ENCODE results near the gene NAV2.

Gene NAV2

DNA sequence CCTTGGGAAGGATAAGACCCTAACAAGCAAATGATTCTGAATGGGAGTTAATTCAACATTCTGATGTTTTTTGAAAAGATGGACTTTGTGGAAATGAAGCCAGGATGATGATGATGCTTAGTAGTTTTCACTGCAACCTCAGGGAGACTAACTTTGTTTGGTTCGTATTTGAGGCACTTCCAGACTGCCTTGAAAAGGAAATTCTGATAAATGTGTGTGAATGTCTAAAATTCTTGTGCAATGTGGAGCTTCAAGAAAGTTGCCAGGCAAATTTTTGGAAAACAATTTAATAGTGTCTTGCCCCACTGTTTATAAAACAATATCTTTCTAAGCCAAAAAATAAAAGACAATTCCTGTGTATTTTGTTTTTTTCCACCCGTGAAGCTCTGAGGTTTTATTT lies 11.2 kb upstream of the NAV2 start:
- CTCF ChIA-PET: no interaction called here
- TF ChIP-seq, protein P1, sequence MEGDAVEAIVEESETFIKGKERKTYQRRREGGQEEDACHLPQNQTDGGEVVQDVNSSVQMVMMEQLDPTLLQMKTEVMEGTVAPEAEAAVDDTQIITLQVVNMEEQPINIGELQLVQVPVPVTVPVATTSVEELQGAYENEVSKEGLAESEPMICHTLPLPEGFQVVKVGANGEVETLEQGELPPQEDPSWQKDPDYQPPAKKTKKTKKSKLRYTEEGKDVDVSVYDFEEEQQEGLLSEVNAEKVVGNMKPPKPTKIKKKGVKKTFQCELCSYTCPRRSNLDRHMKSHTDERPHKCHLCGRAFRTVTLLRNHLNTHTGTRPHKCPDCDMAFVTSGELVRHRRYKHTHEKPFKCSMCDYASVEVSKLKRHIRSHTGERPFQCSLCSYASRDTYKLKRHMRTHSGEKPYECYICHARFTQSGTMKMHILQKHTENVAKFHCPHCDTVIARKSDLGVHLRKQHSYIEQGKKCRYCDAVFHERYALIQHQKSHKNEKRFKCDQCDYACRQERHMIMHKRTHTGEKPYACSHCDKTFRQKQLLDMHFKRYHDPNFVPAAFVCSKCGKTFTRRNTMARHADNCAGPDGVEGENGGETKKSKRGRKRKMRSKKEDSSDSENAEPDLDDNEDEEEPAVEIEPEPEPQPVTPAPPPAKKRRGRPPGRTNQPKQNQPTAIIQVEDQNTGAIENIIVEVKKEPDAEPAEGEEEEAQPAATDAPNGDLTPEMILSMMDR (IDR thresholded peaks at IDR 0.05; ENCODE audit: control extremely low read depth, extremely low read depth, low read depth, missing control alignments): no peak
- no peak for DNase-seq (ENCODE audit: extremely low spot score)
- POLR2A ChIA-PET: no interaction called here

DNA sequence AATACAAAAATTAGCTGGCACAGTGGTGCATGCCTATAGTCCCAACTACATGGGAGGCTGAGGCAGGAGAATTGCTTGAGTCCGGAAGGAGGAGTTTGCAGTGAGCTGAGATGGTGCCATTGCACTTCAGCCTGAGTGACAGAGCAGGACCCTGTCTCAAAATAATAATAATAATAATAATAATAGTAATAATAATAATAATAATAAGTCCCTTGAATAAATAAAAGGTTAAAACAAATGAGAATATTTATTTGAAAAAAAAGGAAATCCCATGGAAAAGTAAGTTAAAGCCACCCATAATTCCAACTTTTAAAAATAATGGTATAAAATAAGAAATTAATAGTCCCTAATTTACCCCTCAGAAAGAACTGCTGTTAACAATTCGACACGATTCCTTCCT lies 10.0 kb upstream of the NAV2 start:
- TF ChIP-seq, protein P1 (IDR thresholded peaks at IDR 0.05; ENCODE audit: control extremely low read depth, extremely low read depth, low read depth, missing control alignments): no peak
- DNase-seq (ENCODE audit: extremely low spot score): no peak
- CTCF ChIA-PET: interaction anchor here (1.0 to 1.3 kb wide), 3 partner anchors 16 to 31 kb away, joined by 3 to 4 read pairs (median 3); no protein-coding TSS in a partner anchor
- POLR2A ChIA-PET: no interaction called here

DNA sequence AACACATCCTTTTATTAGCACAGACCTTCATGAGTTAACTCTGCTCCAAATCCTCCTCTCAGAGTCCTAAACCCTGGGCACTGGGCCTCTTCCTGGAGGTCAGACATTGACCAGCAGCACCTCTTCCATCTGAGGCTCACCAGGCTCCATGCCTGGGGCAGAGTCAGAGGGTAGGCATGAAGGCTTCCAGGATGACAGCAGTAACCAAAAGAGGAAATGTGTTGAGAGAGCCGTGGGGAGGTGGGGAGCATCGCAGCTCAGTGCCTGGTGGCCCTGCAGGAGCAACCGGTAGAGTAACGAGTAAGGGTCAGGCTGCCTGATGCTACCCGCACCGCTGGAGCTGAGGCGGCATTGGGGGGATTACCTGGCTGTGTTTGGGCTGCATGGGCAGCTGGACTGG lies 9.4 kb upstream of the NAV2 start:
- CTCF ChIA-PET: interaction anchor here (1.0 to 1.3 kb wide), 2 partner anchors 30 to 32 kb away, joined by 3 to 4 read pairs; no protein-coding TSS in a partner anchor
- DNase-seq (ENCODE audit: extremely low spot score): no peak
- TF ChIP-seq, protein P1 (IDR thresholded peaks at IDR 0.05; ENCODE audit: control extremely low read depth, extremely low read depth, low read depth, missing control alignments): no peak
- POLR2A ChIA-PET: no interaction called here

DNA sequence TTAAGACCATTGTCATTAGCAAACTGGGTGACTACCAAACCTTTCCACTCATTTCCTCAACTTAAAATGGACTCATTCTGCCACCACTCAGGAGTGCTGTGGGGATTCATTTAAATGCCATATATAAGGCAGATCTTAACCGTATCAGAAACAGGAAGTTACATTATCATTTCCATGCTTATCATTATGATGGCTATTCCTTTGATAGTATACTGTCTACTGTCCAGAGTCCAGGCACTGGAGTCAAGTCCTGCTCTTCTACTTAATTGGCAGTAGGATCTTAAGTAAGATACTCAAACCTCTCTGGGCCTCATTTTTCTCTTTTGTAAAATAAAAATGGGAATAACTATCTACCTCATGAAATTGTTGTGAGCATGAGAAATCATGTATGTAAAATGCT lies 8.4 kb upstream of the NAV2 start:
- CTCF ChIA-PET: no interaction called here
- TF ChIP-seq, protein P1 (IDR thresholded peaks at IDR 0.05; ENCODE audit: control extremely low read depth, extremely low read depth, low read depth, missing control alignments): no peak
- POLR2A ChIA-PET: no interaction called here
- DNase-seq (ENCODE audit: extremely low spot score): no peak

DNA sequence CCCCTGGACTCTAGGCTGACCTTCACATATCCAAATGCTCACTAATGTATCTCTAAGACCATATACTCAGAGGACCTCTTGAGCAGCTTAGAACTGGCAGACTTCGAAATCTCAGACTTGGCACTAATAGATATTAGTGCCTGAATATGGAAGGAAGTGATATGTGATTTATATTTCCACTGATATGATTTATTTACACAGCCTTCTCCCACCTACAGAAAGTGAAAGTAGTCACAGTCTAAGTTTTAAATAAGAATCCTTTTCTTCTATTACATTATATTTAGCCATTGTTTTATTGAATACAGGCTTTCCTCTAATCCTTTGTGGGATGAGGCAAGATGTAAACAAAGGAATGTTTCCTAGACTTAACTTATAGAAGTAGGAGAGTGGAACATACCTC lies 6.7 kb upstream of the NAV2 start:
- TF ChIP-seq, protein P1 (IDR thresholded peaks at IDR 0.05; ENCODE audit: control extremely low read depth, extremely low read depth, low read depth, missing control alignments): no peak
- no peak for DNase-seq (ENCODE audit: extremely low spot score)
- ChIA-PET POLR2A (no interaction called here), CTCF (no interaction called here)

DNA sequence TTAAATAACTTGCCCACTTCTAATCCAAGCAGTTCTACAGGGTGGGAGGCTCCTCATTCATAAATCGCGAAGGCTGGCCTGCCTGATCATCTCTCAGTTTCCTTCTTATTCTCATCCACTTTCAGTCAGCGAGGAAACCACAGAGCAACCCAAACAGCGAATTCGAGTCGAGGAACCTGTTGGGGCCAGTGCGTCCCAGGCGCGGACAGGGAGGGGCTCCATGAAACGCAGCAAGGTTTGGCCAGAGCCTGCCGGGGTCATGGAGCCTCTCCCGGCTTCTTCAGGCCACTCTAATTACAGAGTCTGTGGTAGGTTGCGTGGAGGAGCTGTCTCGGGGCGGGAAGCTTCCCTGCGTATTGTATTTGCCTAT lies 741 bp upstream of the NAV2 start:
- POLR2A ChIA-PET: no interaction called here

More for the DNA sequence above, 741 bp upstream of the NAV2 start:
- CTCF ChIA-PET: interaction anchor here (1.6 kb wide), 1 partner anchor 641 kb away, joined by 3 read pairs; no protein-coding TSS in a partner anchor
- DNase-seq (ENCODE audit: extremely low spot score): no peak
- TF ChIP-seq, protein P1 (IDR thresholded peaks at IDR 0.05; ENCODE audit: control extremely low read depth, extremely low read depth, low read depth, missing control alignments): no peak

All from GM10248 (cell line).